Measurements from ENCODE around the gene SGCG. TPM values are rescaled to one million over a fixed set of nuclear protein-coding genes. Genes with fewer than 3 reads are reported as not detected.
"Not testable (repeated sequence)": the region's sequence is repeated elsewhere in the genome, so short reads cannot be mapped to it uniquely, and the experiment has no call there.

Gene SGCG
- total RNA-seq, result 4.6 TPM
- long read RNA-seq, partial matches to known transcripts, result 0 of 6 reads
- long read RNA-seq, other reads (novel, unspliced or antisense), result 6 of 6 reads

GRCh38 chr13:23180711-23181110 lies at the start of gene SGCG:
SGCG (plus strand) TSS chr13:23180979; CDS start chr13:23203695, 22,716 bp downstream.
- no peak for DNase-seq
- Histone ChIP-seq H3K4me1 (no peaks in the 10 kb centered on the region), H3K36me3 (no peaks in the 10 kb centered on the region), H3K9me3 (no peaks in the 10 kb centered on the region), H3K27me3 (no peaks in the 10 kb centered on the region), H3K4me3 (no peak within 1 kb of the TSS), H3K27ac (no peak within 1 kb of the TSS)
- no peak for ATAC-seq
- TF ChIP-seq CTCF (IDR thresholded peaks at IDR 0.05), result no peak
- intact Hi-C loops (cut with DNase I), result no loop called here

- ATAC-seq (peak; percentile 35), DNase-seq (no peak)
- Histone ChIP-seq H3K9me3 (no peaks in the 10 kb centered on the region), H3K4me1 (no peaks in the 10 kb centered on the region), H3K27me3 (no peaks in the 10 kb centered on the region), H3K27ac (no peak overlapping the region), H3K4me3 (no peak overlapping the region), H3K36me3 (no peaks in the 10 kb centered on the region)
- TF ChIP-seq CTCF (IDR thresholded peaks at IDR 0.05), result no peak
- intact Hi-C loops (cut with DNase I), result no loop called here
These were observed 46.2 kb upstream of the SGCG start for GRCh38 chr13:23134542-23134941.

GRCh38 chr13:23140492-23140891 lies 40.3 kb upstream of the SGCG start:
- no peak for DNase-seq
- no peak for TF ChIP-seq CTCF (IDR thresholded peaks at IDR 0.05)
- Histone ChIP-seq H3K27me3 (no peaks in the 10 kb centered on the region), H3K4me3 (no peak overlapping the region), H3K36me3 (no peaks in the 10 kb centered on the region), H3K4me1 (no peaks in the 10 kb centered on the region), H3K9me3 (no peaks in the 10 kb centered on the region), H3K27ac (no peak overlapping the region)
- no peak for ATAC-seq
- intact Hi-C loops (cut with DNase I), result no loop called here

GRCh38 chr13:23141964-23142363 lies 38.8 kb upstream of the SGCG start:
- ATAC-seq (peak; percentile 41), DNase-seq (no peak)
- Histone ChIP-seq H3K36me3 (no peaks in the 10 kb centered on the region), H3K4me1 (peaks cover 6% of the 10 kb centered on the region), H3K27me3 (no peaks in the 10 kb centered on the region), H3K9me3 (no peaks in the 10 kb centered on the region), H3K27ac (no peak overlapping the region), H3K4me3 (no peak overlapping the region)
- no peak for TF ChIP-seq CTCF (IDR thresholded peaks at IDR 0.05)
- intact Hi-C loops (cut with DNase I), result no loop called here

GRCh38 chr13:23142607-23143006 lies 38.2 kb upstream of the SGCG start:
- H3K4me1 ChIP-seq; ATAC-seq; intact Hi-C loops (cut with DNase I); H3K36me3 ChIP-seq; H3K27ac ChIP-seq; H3K9me3 ChIP-seq; H3K4me3 ChIP-seq; H3K27me3 ChIP-seq; DNase-seq: not testable (repeated sequence)

- no peak for ATAC-seq
- no peak for DNase-seq
These were observed 36.3 kb upstream of the SGCG start for GRCh38 chr13:23144431-23144830.

More at GRCh38 chr13:23144431-23144830, 36.3 kb upstream of the SGCG start:
- intact Hi-C loops (cut with DNase I), result no loop called here
- Histone ChIP-seq H3K27ac (no peak overlapping the region), H3K4me3 (no peak overlapping the region), H3K9me3 (no peaks in the 10 kb centered on the region), H3K36me3 (no peaks in the 10 kb centered on the region), H3K27me3 (no peaks in the 10 kb centered on the region), H3K4me1 (peaks cover 6% of the 10 kb centered on the region)
- no peak for TF ChIP-seq CTCF (IDR thresholded peaks at IDR 0.05)
